ENCODE data around the gene CCNF.

The CCNF gene

GRCh38 chr16:2485811-2486507 lies 56.7 kb downstream of the CCNF start:
- no peak for DNase-seq (ENCODE audit: low spot score)

- peak; percentile 76 for DNase-seq (ENCODE audit: low spot score)
These were observed 57.6 kb downstream of the CCNF start for GRCh38 chr16:2486645-2487516.

DNA sequence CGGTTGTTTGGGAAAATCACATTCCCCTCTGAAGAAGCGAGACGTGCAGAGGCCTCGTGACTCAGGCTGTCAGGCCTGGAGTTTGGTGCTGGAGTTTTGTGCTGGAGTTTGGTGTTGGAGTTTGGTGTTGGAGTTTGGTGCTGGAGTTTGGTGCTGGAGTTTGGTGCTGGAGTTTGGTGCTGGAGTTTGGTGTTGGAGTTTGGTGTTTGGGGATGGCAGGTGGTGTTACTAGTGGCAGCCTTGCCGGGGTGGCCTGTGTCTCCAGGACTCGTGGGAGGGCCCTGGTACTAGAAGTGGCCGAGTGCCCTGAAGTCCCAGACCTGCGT lies 58.2 kb downstream of the CCNF start:
- no peak for DNase-seq (ENCODE audit: low spot score)

DNA sequence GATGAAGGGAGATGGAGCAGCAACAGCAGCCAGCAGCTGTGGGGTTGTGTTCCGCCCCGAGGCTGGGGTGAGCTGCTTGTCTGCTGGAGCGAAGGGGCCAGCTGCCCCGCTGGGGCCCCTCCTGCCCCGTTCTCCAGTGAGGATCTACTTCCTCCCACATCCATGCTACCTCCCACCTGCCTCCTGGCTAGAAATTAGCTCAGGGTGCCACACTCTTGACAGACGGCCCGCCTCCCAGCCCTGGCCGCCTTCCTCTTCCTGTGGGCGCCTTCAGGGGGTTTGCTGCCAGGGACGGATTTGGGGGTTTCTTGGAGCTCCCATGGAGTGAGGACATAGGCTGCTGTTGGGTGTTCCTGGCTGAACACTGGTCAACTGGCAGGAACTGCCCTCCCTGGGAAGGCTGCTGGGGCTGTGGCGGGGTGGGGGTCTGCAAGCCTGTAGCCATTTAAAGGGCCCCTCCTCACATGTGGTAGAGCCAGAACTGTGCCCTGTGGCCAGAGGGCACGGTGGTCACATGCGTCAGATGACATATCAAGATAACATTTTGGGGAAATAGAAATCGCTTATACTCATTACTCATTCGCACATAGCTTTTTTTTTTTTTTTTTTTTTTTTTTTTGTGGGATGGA lies 58.8 kb downstream of the CCNF start:
- DNase-seq (ENCODE audit: low spot score), result no peak

GRCh38 chr16:2489581-2489980 lies 60.3 kb downstream of the CCNF start:
- DNase-seq (ENCODE audit: low spot score), result no peak

DNA sequence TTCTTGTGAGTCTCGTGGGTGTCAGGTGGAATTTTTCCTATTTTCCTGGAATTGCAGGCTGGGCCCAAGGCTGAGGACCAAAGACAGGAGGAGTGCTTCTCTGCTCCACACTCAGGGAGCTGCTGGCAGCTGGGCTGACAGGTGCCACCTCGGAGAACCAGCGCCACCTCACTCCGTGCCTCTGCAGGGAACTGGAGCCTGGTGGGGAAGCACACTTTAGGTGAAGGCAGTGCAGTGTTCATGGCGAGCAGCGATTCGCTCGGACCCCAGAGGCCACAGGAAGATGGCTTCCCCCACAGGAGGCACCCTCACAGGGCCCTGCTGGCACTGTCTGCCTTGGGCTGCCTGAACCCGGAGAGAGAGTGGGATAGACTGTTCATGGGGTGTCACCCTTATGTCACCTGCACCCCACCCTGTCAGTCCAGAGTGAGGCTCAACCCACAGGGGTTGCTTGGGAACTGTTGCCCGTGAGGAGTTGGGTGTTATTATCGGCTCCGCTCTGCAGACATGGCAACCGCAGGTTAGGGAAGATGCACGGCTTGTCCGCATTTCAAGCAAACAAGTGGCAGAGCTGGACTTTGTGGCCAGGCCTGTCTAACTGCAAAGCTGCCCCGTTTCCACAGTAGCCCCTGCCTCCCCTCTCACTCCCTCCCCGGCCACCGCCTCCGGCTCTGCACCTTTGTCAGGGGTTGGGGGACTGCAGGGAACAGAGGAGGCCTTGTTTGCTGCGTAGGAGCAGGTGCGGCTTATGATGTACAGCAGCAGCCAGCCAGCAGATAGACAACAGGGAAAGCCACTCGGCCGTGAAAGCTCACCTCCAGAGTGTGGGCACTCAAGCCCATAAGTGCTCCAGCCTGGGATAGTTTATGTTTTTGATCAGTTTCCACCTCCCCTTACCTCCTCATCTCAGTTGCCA lies 61.2 kb downstream of the CCNF start:
- DNase-seq (ENCODE audit: low spot score), result peak; percentile 67

DNA sequence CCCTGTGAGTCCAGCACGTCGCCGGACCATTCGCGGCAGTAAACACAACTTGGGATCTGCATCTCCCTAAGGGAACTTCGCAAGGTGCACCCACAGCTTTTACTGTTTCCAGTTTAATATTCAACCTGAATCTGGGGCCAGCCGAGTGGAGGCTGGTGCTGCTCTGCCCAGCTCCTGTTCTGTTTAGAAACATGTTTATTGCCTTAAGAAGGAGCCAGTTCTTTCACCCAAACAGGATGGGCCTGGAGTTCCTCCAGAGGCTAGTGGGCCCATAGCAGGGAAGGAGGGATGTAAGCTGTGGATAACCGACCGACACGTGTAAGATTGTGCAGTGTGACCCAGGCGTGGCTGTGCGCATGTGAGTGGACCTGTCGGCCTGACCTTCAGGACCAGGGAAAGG lies 63.0 kb downstream of the CCNF start:
- no peak for DNase-seq (ENCODE audit: low spot score)

DNA sequence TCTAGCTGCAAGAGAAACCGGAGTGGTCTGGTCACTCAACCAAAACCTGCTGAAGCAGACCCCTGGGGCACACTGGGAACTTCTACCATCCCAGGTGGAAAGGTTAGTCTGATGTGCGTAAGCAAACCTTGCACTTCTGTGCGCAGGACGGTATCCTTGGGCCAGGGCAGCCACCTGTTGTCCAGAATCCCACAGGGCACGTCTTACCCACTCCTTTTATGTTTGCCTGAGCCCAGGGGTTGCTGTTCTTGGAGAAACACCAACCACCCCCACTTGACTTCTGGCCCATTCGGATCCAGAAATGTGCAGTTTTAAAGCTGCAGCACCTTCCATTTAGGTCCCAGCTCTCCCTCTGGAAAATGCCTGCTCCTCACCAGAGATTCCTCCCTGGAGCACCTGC lies 64.4 kb downstream of the CCNF start:
- no peak for DNase-seq (ENCODE audit: low spot score)

- no peak for DNase-seq (ENCODE audit: low spot score)
These were observed 65.4 kb downstream of the CCNF start for GRCh38 chr16:2494616-2495015.

- no peak for DNase-seq (ENCODE audit: low spot score)
These were observed 65.8 kb downstream of the CCNF start for GRCh38 chr16:2495041-2495440.

GRCh38 chr16:2496223-2497115 lies 67.2 kb downstream of the CCNF start:
- DNase-seq (ENCODE audit: low spot score), result peak; percentile 8

DNA sequence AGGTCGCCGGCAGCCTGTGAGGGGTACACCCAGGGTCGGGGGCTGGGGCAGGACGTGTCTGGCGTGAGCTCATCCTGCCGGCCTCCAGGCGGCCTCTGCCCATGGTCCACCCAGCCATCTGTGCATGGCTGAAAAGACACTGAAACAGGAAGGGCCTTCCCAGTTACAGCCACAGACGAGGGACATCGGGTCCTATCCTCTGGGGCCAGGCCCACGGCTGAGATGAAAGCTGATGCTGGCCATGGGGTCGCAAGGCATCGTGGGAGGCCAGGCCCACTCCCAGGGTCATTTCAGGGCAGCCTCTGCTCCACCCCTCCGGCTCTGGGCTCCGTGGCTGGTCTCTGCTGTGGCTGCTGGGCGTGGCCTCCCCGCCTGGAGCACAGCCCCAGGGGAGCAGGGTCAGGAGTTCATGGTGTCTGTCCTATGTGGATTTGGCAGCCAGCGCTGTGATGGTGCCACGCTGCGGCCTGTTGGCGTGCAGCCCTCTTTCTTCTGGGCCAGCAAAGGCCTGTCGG lies 67.9 kb downstream of the CCNF start:
- peak; percentile 37 for DNase-seq (ENCODE audit: low spot score)

- no peak for DNase-seq (ENCODE audit: low spot score)
These were observed 68.6 kb downstream of the CCNF start for GRCh38 chr16:2497695-2498484.

DNA sequence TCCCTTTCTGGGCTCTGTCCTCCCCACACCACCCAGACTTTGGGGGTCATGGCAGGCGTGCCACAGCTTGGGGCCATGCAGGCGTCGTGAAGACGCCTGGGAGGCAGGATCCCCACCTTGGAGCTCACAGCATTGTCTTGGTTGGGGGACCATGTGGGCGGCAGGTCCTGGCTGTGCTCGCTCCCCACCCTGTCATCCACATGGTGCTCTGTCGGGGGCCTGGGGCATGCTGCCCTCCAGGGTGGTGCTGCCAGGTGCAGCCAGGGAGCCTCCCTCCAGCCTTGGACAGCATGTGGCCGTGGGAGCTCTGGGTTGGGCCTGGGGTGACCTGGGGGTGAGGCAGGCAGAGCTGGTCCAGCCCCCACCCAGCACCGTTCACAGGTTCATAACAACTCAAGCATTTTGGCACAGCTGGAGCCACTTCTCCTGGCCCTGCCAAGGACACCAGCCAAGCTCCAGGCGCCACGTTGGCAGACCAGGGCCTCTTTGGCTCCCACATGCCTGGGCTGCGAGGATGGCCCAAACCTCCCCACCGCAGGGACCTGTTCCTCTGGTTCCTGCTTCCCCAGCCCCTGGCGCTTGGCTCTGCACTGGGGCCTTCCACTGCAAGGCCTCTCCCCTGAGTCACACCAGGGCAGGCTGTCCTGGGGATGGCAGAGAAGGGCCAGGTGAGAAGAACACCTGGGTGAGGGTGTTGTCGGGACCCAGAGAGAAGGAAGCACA lies 69.4 kb downstream of the CCNF start:
- DNase-seq (ENCODE audit: low spot score), result peak; percentile 32

- no peak for DNase-seq (ENCODE audit: low spot score)
These were observed 70.2 kb downstream of the CCNF start for GRCh38 chr16:2499454-2499853.

- no peak for DNase-seq (ENCODE audit: low spot score)
These were observed 70.7 kb downstream of the CCNF start for GRCh38 chr16:2499890-2500429.

DNA sequence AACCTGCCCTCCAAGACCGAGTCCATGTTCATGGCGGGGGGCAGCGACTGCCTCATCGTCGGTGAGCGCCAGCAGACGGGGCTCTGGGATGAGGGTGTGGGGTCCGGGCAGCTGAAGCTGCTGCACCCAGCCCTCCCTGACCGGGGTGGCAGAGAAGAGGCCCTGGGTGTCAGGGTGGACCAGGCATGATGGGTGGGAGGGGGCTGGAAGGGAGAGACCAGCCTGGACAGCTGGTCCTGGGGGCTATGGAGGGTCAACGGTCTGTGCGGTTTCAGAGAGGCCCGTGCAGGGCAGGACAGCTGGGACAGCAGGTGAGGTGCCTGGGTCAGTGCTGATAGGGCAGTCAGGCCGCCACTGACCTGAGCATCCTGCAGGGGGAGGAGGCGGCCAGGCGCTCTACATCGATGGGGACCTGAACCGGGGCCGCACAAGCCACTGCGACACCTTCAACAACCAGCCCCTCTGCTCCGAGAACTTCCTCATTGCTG lies 71.2 kb downstream of the CCNF start:
- no peak for DNase-seq (ENCODE audit: low spot score)

- peak; percentile 83 for DNase-seq (ENCODE audit: low spot score)
These were observed 71.9 kb downstream of the CCNF start for GRCh38 chr16:2500918-2501750.

Measured in cerebellar cortex (tissue), 1 donor.